MG63 (cell line): ENCODE data around the gene LETMD1. TPM values are rescaled to one million over a fixed set of nuclear protein-coding genes. Genes with fewer than 3 reads are reported as not detected.
A peak's percentile ranks its signal among the peaks of the same experiment; 100 is the strongest.
"Not testable (repeated sequence)": the region's sequence is repeated elsewhere in the genome, so short reads cannot be mapped to it uniquely, and the experiment has no call there.

Experiments used
- DNase-seq: peaks from one replicate; pipeline ENCODE4 v3.0.0-alpha.2; 2020
- H3K27me3 ChIP-seq: fragments of 250-450 bp; sonication (Bioruptor Pico); 2 replicates; pipeline ENCODE4 v1.5.1; 2020; ENCODE audit warnings: mild to moderate bottlenecking, moderate library complexity
- H3K36me3 ChIP-seq: fragments of 250-450 bp; sonication (Bioruptor Pico); 2 replicates; pipeline ENCODE4 v1.5.1; 2020; ENCODE audit warnings: mild to moderate bottlenecking, moderate library complexity
- H3K4me3 ChIP-seq: fragments of 250-450 bp; sonication (Bioruptor Pico); 2 replicates; pipeline ENCODE4 v1.5.1; 2020; ENCODE audit warnings: mild to moderate bottlenecking, moderate library complexity
- H3K9me3 ChIP-seq: fragments of 250-450 bp; sonication (Bioruptor Pico); 2 replicates; pipeline ENCODE4 v1.5.1; 2020; ENCODE audit warnings: mild to moderate bottlenecking, moderate library complexity
- total RNA-seq: library from RNA; depleted of rRNA; stranded (reverse); fragments of >200 nt; shearing (Covaris generic); gene quantifications from 2 replicates; pipeline ENCODE4 v1.2.3, GENCODE V29; 2014; ENCODE audit warnings: low replicate concordance

Gene LETMD1
- total RNA-seq, 1 experiment from 2014 or later, result 28.8 TPM

DNA sequence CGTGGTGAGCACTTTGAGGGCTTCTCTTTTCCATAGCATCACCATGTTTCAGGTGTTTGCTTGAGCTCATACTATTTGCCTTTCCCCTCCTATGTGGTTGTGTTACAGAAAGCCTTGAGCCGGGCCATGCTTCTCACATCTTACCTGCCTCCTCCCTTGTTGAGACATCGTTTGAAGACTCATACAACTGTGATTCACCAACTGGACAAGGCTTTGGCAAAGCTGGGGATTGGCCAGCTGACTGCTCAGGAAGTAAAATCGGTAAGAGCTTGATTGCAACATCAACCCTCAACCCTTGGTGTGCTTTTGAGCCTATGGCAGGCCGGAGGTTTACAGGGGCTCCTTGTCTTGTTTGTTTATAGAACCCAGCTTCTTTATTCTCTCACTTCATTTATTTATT is 8.1 kb downstream of the LETMD1 start:
- no peaks in the 10 kb centered on the region for H3K9me3 ChIP-seq
- H3K4me3 ChIP-seq, result no peak overlapping the region
- peaks cover 80% of the 10 kb centered on the region for H3K36me3 ChIP-seq
- no peaks in the 10 kb centered on the region for H3K27me3 ChIP-seq
- peak; percentile 65 for DNase-seq

DNA sequence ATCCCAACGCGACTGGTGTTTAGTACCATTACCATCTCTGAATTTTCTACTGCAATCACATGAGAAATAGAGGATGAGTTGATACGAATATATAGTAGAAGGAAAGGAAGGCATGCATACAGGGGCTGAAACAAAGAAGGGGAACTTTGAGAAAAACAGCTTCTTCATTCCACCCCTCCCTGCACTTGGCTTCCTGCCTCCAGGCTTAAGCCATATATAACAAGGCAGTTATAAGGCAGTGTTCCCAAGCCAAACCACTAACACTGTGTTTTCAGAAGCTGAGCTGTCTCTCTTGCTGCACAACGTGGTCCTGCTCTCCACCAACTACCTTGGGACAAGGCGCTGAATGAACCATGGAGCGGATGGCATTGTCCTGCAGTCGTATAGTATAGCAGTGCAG is 11.0 kb downstream of the LETMD1 start:
- Histone ChIP-seq H3K4me3 (no peak overlapping the region), H3K27me3 (no peaks in the 10 kb centered on the region), H3K9me3 (no peaks in the 10 kb centered on the region), H3K36me3 (peaks cover 85% of the 10 kb centered on the region)
- no peak for DNase-seq

GRCh38 chr12:51062631-51063397 is 14.7 kb downstream of the LETMD1 start:
- Histone ChIP-seq H3K4me3 (no peak overlapping the region), H3K27me3 (no peaks in the 10 kb centered on the region), H3K9me3 (no peaks in the 10 kb centered on the region), H3K36me3 (peaks cover 73% of the 10 kb centered on the region)
- DNase-seq, result no peak

DNA sequence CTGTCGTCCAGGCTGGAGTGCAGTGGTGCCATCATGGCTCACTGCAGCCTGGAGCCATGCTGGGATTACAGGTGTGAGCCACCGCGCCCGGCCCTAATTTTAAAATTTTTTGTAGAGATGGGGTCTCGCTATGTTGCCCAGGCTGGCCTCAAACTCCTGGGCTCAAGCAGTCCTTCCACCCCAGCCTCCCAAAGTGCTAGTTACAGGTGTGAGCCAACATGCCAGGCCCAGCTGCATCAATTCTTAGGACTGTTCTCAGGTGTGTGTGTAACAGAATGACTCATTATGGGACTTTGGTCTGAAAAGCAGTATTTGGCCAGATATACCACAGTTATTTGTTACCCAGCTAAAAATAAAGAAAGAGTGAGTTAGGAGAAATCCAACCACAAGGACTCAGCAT is 17.4 kb downstream of the LETMD1 start:
- peaks cover 61% of the 10 kb centered on the region for H3K36me3 ChIP-seq
- no peak for DNase-seq
- no peaks in the 10 kb centered on the region for H3K9me3 ChIP-seq
- no peaks in the 10 kb centered on the region for H3K27me3 ChIP-seq
- H3K4me3 ChIP-seq, result no peak overlapping the region

DNA sequence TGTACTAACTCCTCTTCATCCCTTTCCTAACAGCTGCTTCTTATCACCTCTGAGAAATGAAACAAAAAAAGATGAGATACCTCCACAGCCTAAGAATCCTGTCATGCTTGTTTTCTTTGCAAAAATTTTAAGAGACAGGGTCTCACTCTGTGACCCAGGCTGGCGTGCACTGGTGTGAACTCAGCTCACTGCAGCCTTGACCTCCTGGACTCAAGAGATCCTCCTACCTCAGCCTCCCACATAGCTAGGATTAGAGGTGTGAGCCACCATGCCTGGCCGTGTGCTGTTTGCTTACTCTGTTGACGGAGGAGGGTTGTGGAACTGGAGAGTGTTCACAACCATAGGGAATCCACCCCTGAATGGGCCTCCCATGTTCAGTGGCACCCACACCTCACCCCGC is 19.1 kb downstream of the LETMD1 start:
- Histone ChIP-seq H3K4me3 (no peak overlapping the region), H3K36me3 (peaks cover 52% of the 10 kb centered on the region), H3K27me3 (no peaks in the 10 kb centered on the region), H3K9me3 (no peaks in the 10 kb centered on the region)
- no peak for DNase-seq

- Histone ChIP-seq H3K9me3 (no peaks in the 10 kb centered on the region), H3K27me3 (no peaks in the 10 kb centered on the region), H3K4me3 (no peak overlapping the region), H3K36me3 (peaks cover 49% of the 10 kb centered on the region)
- no peak for DNase-seq
These were observed 19.6 kb downstream of the LETMD1 start for GRCh38 chr12:51067771-51068170.

DNA sequence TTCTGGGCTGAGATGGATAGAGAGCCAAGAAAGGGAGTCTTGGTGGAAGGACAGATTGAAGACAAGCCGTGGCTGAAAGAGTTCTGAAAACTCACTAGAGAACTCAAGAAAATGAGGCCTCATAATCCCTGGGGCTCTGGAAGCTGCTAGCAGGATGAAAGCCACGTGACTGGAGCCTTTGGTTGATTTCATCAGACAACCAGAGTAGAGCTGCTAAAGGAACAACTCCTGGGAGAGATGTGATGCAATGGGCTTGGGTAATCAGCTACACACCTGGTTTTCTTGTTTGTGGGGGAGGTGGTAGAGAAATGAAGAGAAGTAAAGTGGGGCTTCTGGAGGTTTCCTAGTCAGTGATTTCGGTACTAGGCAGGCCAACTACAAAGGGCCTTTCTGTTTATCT is 21.9 kb downstream of the LETMD1 start:
- Histone ChIP-seq H3K27me3 (no peaks in the 10 kb centered on the region), H3K9me3 (no peaks in the 10 kb centered on the region), H3K36me3 (peaks cover 52% of the 10 kb centered on the region), H3K4me3 (no peak overlapping the region)
- DNase-seq, result no peak

DNA sequence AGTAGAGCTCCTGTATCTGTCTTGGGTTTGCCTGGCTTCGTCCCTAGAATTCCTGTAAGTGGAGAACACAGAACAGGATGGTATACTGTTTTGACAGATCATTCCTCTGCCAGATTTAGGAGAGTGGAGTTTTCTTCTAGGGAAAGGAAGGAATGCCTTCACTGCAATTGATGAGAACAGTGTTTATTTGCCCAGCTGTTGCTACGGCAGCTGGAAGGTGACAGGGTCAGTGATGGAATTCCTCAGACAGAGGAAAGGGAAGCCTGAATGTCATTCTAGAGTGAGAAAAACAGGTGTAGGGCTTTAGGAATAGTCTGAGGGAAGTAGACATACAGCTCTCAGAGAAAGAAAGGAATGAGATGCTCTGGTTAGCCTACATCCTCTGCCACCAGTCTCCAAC is 23.5 kb downstream of the LETMD1 start:
- H3K36me3 ChIP-seq, result peaks cover 44% of the 10 kb centered on the region

DNA sequence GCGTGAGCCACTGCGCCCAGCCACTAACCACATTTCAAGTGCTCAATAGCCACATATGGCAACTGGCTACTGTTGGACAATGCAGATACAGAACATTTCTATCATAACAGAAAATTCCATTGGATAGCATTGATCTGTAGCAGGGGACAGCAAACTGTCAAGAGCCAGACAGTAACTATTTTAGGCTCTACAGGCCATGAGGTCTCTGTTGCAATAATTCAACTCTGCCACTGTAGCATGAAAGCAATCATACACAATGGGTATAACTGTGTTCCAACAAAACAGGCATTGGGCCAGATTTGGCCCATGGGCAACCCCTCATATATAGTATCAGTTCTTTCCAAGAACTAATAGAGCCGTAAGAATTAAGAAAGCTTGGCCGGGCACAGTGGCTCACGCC is 27.3 kb downstream of the LETMD1 start:
- H3K36me3 ChIP-seq, result peaks cover 20% of the 10 kb centered on the region
- DNase-seq, result no peak
- H3K27me3 ChIP-seq, result no peaks in the 10 kb centered on the region
- H3K9me3 ChIP-seq, result no peaks in the 10 kb centered on the region
- H3K4me3 ChIP-seq, result no peak overlapping the region

More for the DNA sequence above, 23.5 kb downstream of the LETMD1 start:
- H3K27me3 ChIP-seq, result no peaks in the 10 kb centered on the region
- H3K9me3 ChIP-seq, result no peaks in the 10 kb centered on the region
- DNase-seq, result no peak
- H3K4me3 ChIP-seq, result no peak overlapping the region

DNA sequence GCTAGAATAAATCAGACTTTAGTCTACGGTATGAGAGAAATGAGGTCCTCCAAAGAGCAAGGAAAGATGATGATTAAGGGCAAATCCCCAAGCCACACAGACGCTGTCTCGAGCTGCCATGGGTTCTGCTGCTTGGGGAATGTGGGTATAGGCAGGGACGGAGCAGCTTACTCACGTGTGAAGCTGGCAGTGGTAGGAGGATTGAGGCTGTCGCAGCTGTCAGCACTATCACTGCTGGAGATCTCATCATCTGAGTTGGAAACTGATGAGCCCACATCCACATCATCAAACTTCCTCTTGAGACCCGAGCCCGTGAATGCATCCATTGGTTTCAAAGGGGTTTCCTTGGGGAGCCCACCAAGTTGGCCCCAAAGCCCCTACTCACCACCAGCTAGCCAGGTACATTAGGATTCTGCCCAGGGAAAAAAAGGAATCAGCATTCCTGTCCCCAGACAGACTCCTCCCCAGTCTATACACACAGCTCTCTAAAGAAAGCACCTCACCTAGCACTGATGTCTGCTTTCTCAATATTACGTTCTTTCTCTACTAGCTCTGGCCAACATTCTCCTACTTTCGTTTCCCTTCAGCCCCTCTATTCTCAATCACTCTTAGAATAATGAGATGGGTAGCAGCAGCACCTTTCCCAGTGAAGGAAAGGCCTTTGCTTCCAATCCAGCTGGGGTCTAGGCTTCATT is 28.3 kb downstream of the LETMD1 start:
- no peak for DNase-seq
- no peaks in the 10 kb centered on the region for H3K9me3 ChIP-seq
- no peak overlapping the region for H3K4me3 ChIP-seq
- peaks cover 18% of the 10 kb centered on the region for H3K36me3 ChIP-seq
- no peaks in the 10 kb centered on the region for H3K27me3 ChIP-seq

DNA sequence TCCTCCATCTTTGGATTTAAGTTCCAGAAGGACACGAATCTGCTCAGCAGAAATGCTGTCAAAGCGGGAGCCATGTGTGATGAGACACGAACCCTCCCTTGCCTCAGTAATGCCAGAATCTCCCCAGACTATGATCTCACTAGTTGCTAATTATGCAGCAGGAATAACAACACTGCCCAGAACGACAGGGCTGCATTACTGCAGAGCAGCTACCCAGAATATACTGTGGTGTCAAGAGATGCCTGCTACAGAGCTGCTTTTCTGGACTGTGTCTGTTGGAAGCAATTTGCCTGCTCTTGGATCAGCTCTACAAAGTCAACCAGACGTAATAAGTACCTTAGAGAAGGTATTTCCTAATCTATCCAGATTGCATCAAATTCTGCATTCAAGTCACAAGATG is 29.8 kb downstream of the LETMD1 start:
- no peaks in the 10 kb centered on the region for H3K9me3 ChIP-seq
- H3K36me3 ChIP-seq, result peaks cover 9% of the 10 kb centered on the region
- H3K27me3 ChIP-seq, result no peaks in the 10 kb centered on the region
- H3K4me3 ChIP-seq, result no peak overlapping the region
- no peak for DNase-seq

GRCh38 chr12:51078346-51078745 is 30.2 kb downstream of the LETMD1 start:
- not testable (repeated sequence) for H3K36me3 ChIP-seq

DNA sequence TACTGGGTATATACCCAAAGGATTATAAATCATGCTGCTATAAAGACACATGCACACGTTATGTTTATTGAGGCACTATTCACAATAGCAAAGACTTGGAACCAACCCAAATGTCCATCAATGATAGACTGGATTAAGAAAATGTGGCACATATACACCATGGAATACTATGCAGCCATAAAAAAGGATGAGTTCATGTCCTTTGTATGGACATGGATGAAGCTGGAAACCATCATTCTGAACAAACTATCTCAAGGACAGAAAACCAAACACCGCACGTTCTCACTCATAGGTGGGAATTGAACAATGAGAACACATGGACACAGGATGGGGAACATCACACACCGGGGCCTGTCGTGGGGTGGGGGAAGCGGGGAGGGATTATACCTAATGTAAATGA is 30.7 kb downstream of the LETMD1 start:
- H3K27me3 ChIP-seq, H3K36me3 ChIP-seq, H3K9me3 ChIP-seq, DNase-seq, H3K4me3 ChIP-seq: not testable (repeated sequence)

More at GRCh38 chr12:51078346-51078745, 30.2 kb downstream of the LETMD1 start:
- H3K9me3 ChIP-seq, DNase-seq, H3K4me3 ChIP-seq, H3K27me3 ChIP-seq: not testable (repeated sequence)

- no peaks in the 10 kb centered on the region for H3K27me3 ChIP-seq
- DNase-seq, result no peak
These were observed 32.0 kb downstream of the LETMD1 start for GRCh38 chr12:51080136-51080535.

GRCh38 chr12:51081421-51081820 is 33.3 kb downstream of the LETMD1 start:
- no peak for DNase-seq

More at GRCh38 chr12:51080136-51080535, 32.0 kb downstream of the LETMD1 start:
- Histone ChIP-seq H3K9me3 (no peaks in the 10 kb centered on the region), H3K36me3 (no peaks in the 10 kb centered on the region; the same call in none of the 2 replicates), H3K4me3 (no peak overlapping the region)

GRCh38 chr12:51082561-51083125 is 34.5 kb downstream of the LETMD1 start:
- H3K4me3 ChIP-seq, result peak overlapping the region; percentile 76
- H3K9me3 ChIP-seq, result no peaks in the 10 kb centered on the region
- no peaks in the 10 kb centered on the region for H3K27me3 ChIP-seq
- peak; percentile 5 for DNase-seq
- no peaks in the 10 kb centered on the region for H3K36me3 ChIP-seq

More at GRCh38 chr12:51081421-51081820, 33.3 kb downstream of the LETMD1 start:
- Histone ChIP-seq H3K4me3 (no peak overlapping the region), H3K9me3 (no peaks in the 10 kb centered on the region), H3K36me3 (no peaks in the 10 kb centered on the region), H3K27me3 (no peaks in the 10 kb centered on the region)

GRCh38 chr12:51083126-51083833 is 35.2 kb downstream of the LETMD1 start, which contains the start of gene CSRNP2:
Gene CSRNP2 (minus strand): TSS chr12:51083596. CDS start chr12:51076561, 7,035 bp downstream.
- H3K4me3 ChIP-seq, result peak within 1 kb of the TSS; percentile 76
- DNase-seq, result peak; percentile 97

More at GRCh38 chr12:51083126-51083833, 35.2 kb downstream of the LETMD1 start, which contains the start of gene CSRNP2:
- Histone ChIP-seq H3K9me3 (no peaks in the 10 kb centered on the region), H3K27me3 (no peaks in the 10 kb centered on the region), H3K36me3 (no peaks in the 10 kb centered on the region)
